OCI-LY1 (cell line): ENCODE data around the gene REST.

Experiments used
- CTCF ChIP-seq: fragments of 200-600 bp; sonication (generic), shearing (Covaris generic); IDR thresholded peaks from 2 replicates; pipeline ENCODE4 v1.5.1; 2017; ENCODE audit warnings: mild to moderate bottlenecking, antibody characterized with exemption, low read length, moderate library complexity, mixed read lengths
- EZH2 ChIP-seq: fragments of 200-600 bp; sonication (generic), shearing (Covaris generic); IDR thresholded peaks from 2 replicates; pipeline ENCODE4 v1.8.0; 2017; ENCODE audit warnings: borderline replicate concordance, mixed run types, mild to moderate bottlenecking, antibody characterized with exemption, low read length, moderate library complexity, mixed read lengths

GRCh38 chr4:56937262-56937661 is 29.6 kb downstream of the REST start:
- TF ChIP-seq CTCF (no peak), EZH2 (no peak)
